Right ventricle myocardium inferior (tissue), 1 donor: Measurements from ENCODE around the gene TELO2. TPM values are rescaled to one million over a fixed set of nuclear protein-coding genes. Genes with fewer than 3 reads are reported as not detected.

Experiments
- ATAC-seq: fragments of 200-7000 bp; cut with Tn5 transposase; one replicate; pipeline ENCODE4 v1.9.1; 2020; ENCODE audit warnings: mild to moderate bottlenecking, moderate library complexity
- DNase-seq: peaks from one replicate; pipeline ENCODE4 v3.0.0; 2021; ENCODE audit errors: missing footprints
- intact Hi-C: fragments of 100-400 bp; cut with DNase I; formaldehyde crosslinking; loops from one replicate; pipeline ENCODE4 v1.11.0; 2022
- total RNA-seq: library from RNA; stranded (reverse); fragmentation: NEBNext Ultra II Directional; extraction: Animal tissue kit (Norgen Biotek cat#: 25700); gene quantifications from one replicate; pipeline ENCODE4 v1.2.1, GENCODE V29; 2021
- donor health status: DM: no; HTN: yes; CAD: no; lungs with severe emphysema.

Gene TELO2
- total RNA-seq, 1 donor from 2014 or later, result 18.9 TPM

DNA sequence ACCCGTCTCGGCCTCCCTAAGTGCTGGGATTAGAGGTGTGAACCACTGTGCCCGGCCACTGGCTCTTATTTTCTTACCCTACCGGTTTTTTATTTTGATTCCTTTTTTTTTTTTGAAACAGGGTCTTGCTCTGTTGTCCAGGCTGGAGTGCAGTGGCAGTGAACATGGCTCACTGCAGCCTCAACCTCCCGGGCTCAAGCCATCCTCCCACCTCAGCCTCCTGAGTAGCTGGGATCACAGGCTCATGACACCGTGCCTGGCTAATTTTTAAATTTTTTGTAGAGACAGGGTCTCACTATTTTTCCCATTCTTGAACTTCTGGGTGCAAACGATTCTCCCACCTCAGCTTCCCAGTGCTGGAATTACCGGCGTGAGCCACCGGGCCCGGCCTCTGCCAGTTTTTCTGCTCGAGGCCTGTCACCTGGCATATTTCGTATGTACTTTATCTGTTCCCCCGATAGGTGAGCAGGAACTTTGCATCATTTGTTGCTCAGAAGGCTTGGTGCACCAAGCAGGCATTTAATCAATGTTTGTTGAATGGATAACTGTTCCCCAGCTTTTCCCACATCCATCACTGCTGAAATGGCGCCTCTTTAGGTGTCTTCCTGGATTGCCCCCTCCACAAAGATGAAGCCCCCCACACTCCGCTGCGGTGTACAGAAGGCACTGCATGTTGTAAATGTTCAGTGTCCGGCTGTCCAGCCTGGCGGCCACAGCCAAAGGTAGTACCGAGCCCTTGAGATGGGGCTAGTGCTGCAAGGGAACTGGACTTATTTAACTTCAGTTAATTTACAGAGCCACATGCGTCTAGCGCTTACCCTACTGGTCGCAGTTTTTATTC, 858 bp upstream of the TELO2 start:
- peak; percentile 42 for DNase-seq
- intact Hi-C loops, result loop anchor here (5.0 kb wide), 2 partner anchors 55 to 70 kb away; partner anchors contain the start of gene UQCC4
- no peak for ATAC-seq

- intact Hi-C loops, result loop anchor here (1.0 to 5.0 kb wide), 4 partner anchors 37 to 213 kb away; partner anchors contain the start of genes MAPK8IP3 and UQCC4
- ATAC-seq (no peak), DNase-seq (peak; percentile 52)
Measured at GRCh38 chr16:1493746-1494094, 560 bp downstream of the TELO2 start.

GRCh38 chr16:1494129-1494640, 1.0 kb downstream of the TELO2 start:
- peak; percentile 60 for ATAC-seq
- peak; percentile 81 for DNase-seq
- intact Hi-C loops, result loop anchor here (2.0 to 5.0 kb wide), 3 partner anchors 37 to 72 kb away; partner anchors contain the start of gene UQCC4

- ATAC-seq (peak; percentile 75), DNase-seq (peak; percentile 69)
- intact Hi-C loops, result loop anchor here (2.0 to 5.0 kb wide), 3 partner anchors 36 to 72 kb away; partner anchors contain the start of gene UQCC4
Measured at GRCh38 chr16:1494711-1495110, 1.6 kb downstream of the TELO2 start.

GRCh38 chr16:1495211-1495888, 2.2 kb downstream of the TELO2 start:
- no peak for ATAC-seq
- peak; percentile 51 for DNase-seq
- intact Hi-C loops, result loop anchor here (2.0 kb wide), 1 partner anchor 35 kb away; no protein-coding TSS in a partner anchor

DNA sequence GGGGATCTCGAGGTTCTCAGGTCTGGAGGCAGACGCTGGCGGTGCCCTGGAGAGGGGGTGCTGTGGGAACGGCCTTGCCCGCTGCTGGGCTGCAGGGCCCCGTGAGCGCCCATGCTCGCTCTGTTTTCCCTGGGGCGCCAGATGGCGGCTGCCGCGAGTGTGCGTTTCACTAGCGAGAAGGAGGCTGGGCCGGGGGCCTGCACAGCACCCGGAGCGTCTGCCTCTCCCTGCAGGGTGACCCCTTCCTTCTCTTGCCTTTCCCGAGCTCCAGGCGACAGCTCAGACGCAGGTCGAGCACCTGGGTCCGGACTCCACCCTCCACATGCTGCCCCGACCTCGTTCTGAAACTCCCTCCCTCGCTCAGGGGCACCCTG, 2.7 kb downstream of the TELO2 start:
- DNase-seq, result peak; percentile 54
- ATAC-seq, result no peak
- intact Hi-C loops, result loop anchor here (2.0 kb wide), 1 partner anchor 35 kb away; no protein-coding TSS in a partner anchor

GRCh38 chr16:1496464-1496863, 3.3 kb downstream of the TELO2 start:
- DNase-seq, result peak; percentile 6
- intact Hi-C loops, result no loop called here
- no peak for ATAC-seq

DNA sequence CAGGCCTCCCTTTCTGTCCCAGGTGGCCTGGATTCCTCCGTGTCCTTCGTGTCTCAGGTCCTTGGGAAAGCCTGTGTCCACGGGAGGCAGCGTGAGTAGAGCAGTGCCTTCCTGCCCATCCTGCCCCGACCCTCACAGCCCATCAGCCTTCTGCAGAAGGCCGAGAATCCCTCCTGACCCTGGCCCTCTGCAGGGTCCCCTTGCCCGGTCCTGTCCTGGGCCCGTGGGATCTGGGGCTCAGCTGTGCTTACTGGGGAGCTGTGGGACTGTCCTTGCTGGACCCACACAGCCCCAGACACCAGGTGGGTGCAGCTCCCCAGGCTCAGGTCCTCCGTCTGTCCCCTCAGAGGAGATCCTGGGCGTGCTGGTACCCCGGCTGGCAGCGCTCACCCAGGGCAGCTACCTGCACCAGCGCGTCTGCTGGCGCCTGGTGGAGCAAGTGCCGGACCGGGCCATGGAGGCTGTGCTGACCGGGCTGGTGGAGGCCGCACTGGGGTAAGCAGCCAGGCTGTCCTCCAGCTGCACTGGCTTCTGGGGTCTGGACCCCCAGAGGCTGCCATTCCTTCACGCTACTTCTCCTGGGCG, 3.9 kb downstream of the TELO2 start:
- ATAC-seq (no peak), DNase-seq (peak; percentile 47)
- intact Hi-C loops, result no loop called here

GRCh38 chr16:1498899-1499676, 5.9 kb downstream of the TELO2 start:
- intact Hi-C loops, result no loop called here
- ATAC-seq, result no peak
- peak; percentile 22 for DNase-seq

DNA sequence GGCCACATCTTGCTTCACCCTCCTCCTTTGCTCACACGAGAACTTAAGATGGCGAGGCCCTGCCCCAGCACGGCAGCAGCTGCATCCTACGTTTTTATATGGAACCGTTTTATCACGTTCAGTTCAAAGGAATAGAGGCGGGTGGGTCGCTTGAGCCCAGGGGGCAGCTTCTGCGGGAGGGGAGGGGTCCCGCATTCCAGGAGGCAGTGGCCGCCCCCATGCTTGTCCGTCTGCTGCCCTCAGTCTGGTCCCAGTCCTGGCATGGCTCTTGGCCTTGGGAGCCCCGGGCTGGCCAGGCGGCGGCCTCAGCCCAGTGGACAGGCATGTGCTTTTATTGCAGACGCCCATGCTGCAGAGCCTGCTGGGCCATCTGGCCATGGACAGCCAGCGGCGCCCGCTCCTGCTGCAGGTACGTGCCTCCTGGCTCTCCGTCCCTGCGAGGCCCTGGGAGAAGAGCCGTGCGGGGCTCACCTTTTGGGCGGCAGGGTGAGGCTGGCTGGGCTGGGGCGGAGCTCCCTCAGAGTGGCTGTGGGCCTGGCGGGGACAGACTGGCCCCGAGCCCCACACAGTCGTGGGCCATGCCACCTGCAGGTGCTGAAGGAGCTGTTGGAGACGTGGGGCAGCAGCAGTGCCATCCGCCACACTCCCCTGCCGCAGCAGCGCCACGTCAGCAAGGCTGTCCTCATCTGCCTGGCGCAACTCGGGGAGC, 6.8 kb downstream of the TELO2 start:
- intact Hi-C loops, result no loop called here
- DNase-seq, result peak; percentile 32
- no peak for ATAC-seq

- DNase-seq (peak; percentile 50), ATAC-seq (no peak)
- intact Hi-C loops, result no loop called here
Measured at GRCh38 chr16:1500465-1501150, 7.4 kb downstream of the TELO2 start.

DNA sequence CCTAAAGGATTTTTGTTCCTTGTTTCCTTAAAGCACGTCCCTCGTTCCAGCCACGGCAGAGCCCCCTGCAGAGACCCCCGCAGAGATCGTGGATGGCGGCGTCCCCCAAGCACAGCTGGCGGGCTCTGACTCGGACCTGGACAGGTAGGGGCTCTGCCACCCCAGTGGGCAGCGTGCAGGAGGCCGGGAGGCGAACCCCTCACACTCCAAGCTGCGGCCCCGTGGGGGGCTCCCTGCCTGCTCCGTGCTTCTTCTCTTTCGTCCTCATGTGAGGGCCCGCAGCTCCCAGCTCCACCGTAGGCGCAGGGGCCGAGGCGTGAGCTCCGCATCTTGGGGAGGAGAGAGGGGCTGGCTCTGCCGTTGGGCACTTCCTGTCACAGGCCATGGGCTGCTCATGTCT, 8.5 kb downstream of the TELO2 start:
- ATAC-seq, result no peak
- DNase-seq, result peak; percentile 22
- intact Hi-C loops, result no loop called here

DNA sequence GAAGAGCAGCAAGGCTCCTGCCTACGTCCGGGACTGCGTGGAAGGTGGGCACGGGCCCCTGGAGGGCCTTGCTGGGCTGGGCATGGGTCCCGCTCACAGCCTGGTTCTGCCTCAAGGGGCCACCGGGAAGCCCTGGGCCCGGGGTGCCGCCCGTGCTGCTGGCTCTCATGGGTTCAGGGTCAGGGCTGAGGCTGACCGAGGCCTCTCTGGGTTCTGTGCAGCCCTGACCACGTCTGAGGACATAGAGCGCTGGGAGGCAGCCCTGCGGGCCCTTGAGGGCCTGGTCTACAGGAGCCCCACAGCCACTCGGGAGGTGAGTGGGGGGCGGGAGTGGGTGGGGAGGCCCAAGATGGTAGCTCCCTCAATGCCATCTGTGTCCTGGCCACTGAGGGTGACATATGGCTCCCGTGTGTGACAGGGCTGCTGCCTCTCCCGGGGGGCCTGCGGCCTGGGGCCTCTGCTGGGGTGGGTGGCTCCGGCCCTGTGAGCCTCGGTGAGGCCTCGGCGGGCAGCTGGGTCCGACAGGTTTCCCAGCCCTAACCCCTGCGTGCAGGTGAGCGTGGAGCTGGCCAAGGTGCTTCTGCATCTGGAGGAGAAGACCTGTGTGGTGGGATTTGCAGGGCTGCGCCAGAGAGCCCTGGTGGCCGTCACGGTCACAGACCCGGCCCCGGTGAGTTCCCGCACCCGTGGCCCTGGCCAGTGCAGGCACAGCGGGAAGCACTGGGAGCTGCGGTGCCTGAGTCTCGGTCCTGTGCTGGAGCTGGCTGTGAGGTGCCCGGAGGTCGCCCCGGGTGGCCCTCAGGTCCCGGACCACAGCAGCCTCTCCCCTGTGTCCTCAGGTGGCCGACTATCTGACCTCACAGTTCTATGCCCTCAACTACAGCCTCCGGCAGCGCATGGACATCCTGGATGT, 9.2 kb downstream of the TELO2 start:
- intact Hi-C loops, result no loop called here
- no peak for ATAC-seq
- DNase-seq, result peak; percentile 55

GRCh38 chr16:1503110-1503955, 10.2 kb downstream of the TELO2 start:
- ATAC-seq (no peak), DNase-seq (peak; percentile 14)
- intact Hi-C loops, result no loop called here

DNA sequence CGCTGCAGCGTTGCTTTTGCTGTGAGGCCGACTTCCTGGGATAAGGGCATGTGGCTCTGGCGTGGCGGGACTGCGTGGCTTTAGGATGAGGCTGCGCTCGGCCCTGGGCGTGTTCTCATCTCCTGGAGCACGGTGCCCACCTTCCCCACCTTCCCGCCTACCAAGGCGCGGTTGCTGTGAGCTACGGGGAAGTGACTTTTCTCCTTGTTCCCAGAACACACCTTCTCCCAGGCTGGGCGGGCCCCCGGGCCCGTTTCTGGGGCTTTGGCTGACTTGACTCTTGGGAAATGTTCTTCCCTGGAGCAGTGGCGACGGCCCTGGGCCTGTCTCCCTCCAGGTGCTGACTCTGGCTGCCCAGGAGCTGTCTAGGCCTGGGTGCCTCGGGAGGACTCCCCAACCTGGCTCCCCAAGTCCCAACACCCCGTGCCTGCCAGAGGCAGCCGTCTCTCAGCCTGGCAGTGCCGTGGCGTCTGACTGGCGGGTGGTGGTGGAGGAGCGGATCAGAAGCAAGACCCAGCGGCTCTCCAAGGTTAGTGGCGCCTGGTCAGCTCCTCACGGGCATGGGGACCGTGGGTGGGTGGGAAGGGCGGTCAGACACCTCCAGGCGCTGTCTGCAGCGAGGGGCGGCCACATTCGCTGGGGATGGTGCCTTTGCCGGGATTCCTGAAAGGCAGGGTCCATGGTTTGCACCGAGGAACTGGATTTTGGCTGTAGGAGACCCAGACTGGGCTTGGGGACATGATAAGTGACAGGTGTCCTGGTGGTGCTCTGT, 12.1 kb downstream of the TELO2 start:
- intact Hi-C loops, result no loop called here
- DNase-seq (peak; percentile 59), ATAC-seq (no peak)
